ENCODE results near the gene ZNF621. TPM values are rescaled to one million over a fixed set of nuclear protein-coding genes. Genes with fewer than 3 reads are reported as not detected.

Gene ZNF621
- total RNA-seq, 2 experiments from 2014 or later, result 19.1 to 20.1 TPM

GRCh38 chr3:40588406-40588805 is 63.6 kb downstream of the ZNF621 start:
- ChIA-PET POLR2A (no interaction called here), CTCF (interaction anchor here (1.0 kb wide), 1 partner anchor 10 kb away, joined by 3 read pairs; no protein-coding TSS in a partner anchor)

Other genes starting within 250 kb of the ZNF621 start
- gene EIF1B, start 215.3 kb upstream of the ZNF621 start, total RNA-seq, result 10 to 100 TPM; 68.9 to 70.4 TPM
- not detected for gene ENTPD3, start 137.8 kb upstream of the ZNF621 start, total RNA-seq
- 1,000 to 10,000 TPM; 2,745 to 2,812 TPM for gene RPL14, start 67.6 kb upstream of the ZNF621 start, total RNA-seq
- 1 to 10 TPM; 7.3 to 7.5 TPM for gene ZNF619, start 47.8 kb upstream of the ZNF621 start, total RNA-seq
- gene ZNF620, start 18.9 kb upstream of the ZNF621 start, total RNA-seq, result 1 to 10 TPM; 6.2 to 6.7 TPM